ENCODE data around the gene CDCA8.

- TF ChIP-seq POLR2A (IDR thresholded peaks at IDR 0.05; ENCODE audit: extremely low read depth, insufficient read length) = no peak
- TF ChIP-seq CTCF (IDR thresholded peaks at IDR 0.05; ENCODE audit: low read depth, low read length) = no peak
- TF ChIP-seq MAX (IDR thresholded peaks at IDR 0.05; ENCODE audit: low read depth, low read length) = no peak
- TF ChIP-seq MYC (IDR thresholded peaks at IDR 0.05; ENCODE audit: low read depth, low read length) = no peak
These were observed 40.5 kb upstream of the CDCA8 start for GRCh38 chr1:37651803-37652202.

All from NB4 (cell line).